ENCODE results near the gene TRPV4. TPM values are rescaled to one million over a fixed set of nuclear protein-coding genes. Genes with fewer than 3 reads are reported as not detected.

TRPV4 gene
- total RNA-seq, 6 experiments from 2014 or later, result 5.3 to 10.3 (median 6.7) TPM

DNA sequence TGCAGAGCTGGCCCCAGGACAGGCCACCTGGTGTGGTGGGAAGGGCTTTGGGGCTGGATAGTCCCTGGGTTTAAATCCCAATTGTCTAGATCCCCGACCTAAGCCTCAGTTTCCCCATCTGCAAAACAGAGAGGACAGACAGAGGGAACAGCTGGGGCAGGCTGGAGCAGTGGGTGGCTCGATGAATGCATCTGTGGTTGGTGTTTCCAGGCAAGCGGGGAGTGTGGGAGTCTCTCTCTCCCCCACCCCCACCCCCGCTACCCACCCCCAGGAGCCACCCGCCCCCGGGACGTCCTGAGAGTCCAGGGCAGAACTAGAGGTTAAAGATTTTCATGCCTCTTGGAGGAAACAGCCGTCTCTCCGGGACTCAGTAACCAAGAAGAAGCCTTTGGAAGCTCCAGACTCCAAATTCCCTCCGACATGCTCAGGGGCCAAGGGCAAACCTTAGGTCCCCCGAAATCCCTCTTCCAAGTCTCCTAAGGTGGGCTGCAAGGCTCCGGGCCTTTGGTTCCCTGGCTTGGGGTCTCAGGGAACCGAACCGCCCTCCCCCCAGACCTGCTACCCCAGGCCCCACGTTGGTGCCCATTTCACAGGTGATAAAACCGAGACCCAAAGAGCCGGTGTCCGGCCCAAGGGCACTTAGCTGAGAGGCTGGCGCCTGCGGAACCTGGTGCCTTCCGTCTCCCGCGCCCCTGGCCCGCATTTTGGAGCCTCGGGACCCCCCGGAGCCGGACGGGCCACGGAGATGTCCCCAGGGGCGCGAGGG lies 474 bp downstream of the TRPV4 start:
- peak overlapping the region; percentile 56 to 63 (median 59) for H3K4me3 ChIP-seq
- H3K36me3 ChIP-seq, result no peaks in the 10 kb centered on the region
- TF ChIP-seq, protein P1, sequence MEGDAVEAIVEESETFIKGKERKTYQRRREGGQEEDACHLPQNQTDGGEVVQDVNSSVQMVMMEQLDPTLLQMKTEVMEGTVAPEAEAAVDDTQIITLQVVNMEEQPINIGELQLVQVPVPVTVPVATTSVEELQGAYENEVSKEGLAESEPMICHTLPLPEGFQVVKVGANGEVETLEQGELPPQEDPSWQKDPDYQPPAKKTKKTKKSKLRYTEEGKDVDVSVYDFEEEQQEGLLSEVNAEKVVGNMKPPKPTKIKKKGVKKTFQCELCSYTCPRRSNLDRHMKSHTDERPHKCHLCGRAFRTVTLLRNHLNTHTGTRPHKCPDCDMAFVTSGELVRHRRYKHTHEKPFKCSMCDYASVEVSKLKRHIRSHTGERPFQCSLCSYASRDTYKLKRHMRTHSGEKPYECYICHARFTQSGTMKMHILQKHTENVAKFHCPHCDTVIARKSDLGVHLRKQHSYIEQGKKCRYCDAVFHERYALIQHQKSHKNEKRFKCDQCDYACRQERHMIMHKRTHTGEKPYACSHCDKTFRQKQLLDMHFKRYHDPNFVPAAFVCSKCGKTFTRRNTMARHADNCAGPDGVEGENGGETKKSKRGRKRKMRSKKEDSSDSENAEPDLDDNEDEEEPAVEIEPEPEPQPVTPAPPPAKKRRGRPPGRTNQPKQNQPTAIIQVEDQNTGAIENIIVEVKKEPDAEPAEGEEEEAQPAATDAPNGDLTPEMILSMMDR (IDR thresholded peaks at IDR 0.05), result no peak
- no peak for TF ChIP-seq POLR2A (IDR thresholded peaks at IDR 0.05)
- 22% methylated on average over 5 of the region's 31 CpGs for WGBS (ENCODE audit: insufficient coverage, low coverage, low lambda C conversion rate, missing lambda C conversion rate)
- ATAC-seq (no peak), DNase-seq (peak in 1 of 3 donors; percentile 28)
- H3K27ac ChIP-seq, result peak overlapping the region; percentile 5 to 75 (median 31)
- H3K27me3 ChIP-seq, result no peaks in the 10 kb centered on the region
- intact Hi-C loops (cut with DNase I), result no loop called here
- H3K4me1 ChIP-seq, result peaks cover 0 to 44% (median 9%) of the 10 kb centered on the region in 4 donors
- no peaks in the 10 kb centered on the region for H3K9me3 ChIP-seq

DNA sequence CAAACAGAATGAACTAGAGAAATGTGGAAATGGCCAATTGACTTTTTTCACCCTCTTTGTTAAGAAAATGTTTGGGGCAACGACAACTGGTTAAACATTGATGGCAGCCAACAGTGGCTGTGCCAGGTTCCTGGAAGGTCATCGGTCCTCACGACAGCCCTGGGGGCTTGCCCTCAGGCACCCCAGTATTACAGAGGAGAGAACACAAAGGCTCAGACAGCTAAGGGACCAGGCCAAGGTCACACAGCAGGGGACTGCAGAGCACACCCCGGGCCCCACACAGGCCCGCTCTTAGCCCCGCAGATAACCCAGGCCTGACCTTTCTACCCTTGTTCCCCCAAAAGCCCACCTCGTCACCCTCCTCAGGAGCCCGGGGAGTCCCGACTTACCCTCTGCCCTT lies 1.3 kb downstream of the TRPV4 start:
- intact Hi-C loops (cut with DNase I), result no loop called here
- DNase-seq, result no peak
- H3K27me3 ChIP-seq, result no peaks in the 10 kb centered on the region
- WGBS (ENCODE audit: insufficient coverage, low coverage, low lambda C conversion rate, missing lambda C conversion rate), result 38% methylated on average over 1 of the region's 9 CpGs
- H3K4me3 ChIP-seq, result peak overlapping the region; percentile 56 to 63 (median 59)
- peak; percentile 17 to 49 (median 36) for ATAC-seq
- H3K36me3 ChIP-seq, result no peaks in the 10 kb centered on the region
- H3K27ac ChIP-seq, result peak overlapping the region; percentile 5 to 75 (median 31)
- TF ChIP-seq, protein P1 (IDR thresholded peaks at IDR 0.05), result no peak
- TF ChIP-seq POLR2A (IDR thresholded peaks at IDR 0.05), result no peak
- H3K9me3 ChIP-seq, result no peaks in the 10 kb centered on the region
- H3K4me1 ChIP-seq, result peaks cover 0 to 44% (median 9%) of the 10 kb centered on the region in 4 donors

DNA sequence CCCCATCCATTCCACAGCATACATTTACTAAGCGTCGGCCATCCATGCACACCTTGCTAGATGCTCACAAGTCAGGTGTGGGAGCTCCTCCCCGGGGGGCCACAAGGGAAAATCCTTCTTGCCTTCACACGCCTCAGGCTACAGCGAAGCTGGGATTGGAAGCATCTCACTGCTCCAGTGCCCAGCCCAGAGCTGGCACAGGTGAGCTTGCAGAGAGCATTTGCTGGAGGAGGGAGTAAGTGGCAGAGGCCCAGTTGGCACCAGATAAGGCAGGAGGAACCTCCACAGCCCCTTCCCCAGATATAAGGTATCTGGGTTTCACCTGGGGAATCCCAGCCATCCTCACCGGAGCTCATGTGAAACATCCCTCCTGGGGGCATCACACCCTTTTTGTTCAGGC lies 1.8 kb downstream of the TRPV4 start:
- 43% methylated on average over 6 of the region's 6 CpGs for WGBS (ENCODE audit: insufficient coverage, low coverage, low lambda C conversion rate, missing lambda C conversion rate)
- intact Hi-C loops (cut with DNase I), result no loop called here
- Histone ChIP-seq H3K4me3 (peak overlapping the region in 2 of 3 donors; percentile 59 to 63), H3K27me3 (no peaks in the 10 kb centered on the region), H3K9me3 (no peaks in the 10 kb centered on the region), H3K4me1 (peaks cover 0 to 44% (median 9%) of the 10 kb centered on the region in 4 donors), H3K27ac (peak overlapping the region; percentile 16 to 75 (median 34)), H3K36me3 (no peaks in the 10 kb centered on the region)
- peak; percentile 8 to 50 (median 26) for ATAC-seq
- peak in 2 of 3 donors; percentile 64 to 68 for DNase-seq
- TF ChIP-seq POLR2A (IDR thresholded peaks at IDR 0.05), result no peak
- TF ChIP-seq, protein P1 (IDR thresholded peaks at IDR 0.05), result no peak

DNA sequence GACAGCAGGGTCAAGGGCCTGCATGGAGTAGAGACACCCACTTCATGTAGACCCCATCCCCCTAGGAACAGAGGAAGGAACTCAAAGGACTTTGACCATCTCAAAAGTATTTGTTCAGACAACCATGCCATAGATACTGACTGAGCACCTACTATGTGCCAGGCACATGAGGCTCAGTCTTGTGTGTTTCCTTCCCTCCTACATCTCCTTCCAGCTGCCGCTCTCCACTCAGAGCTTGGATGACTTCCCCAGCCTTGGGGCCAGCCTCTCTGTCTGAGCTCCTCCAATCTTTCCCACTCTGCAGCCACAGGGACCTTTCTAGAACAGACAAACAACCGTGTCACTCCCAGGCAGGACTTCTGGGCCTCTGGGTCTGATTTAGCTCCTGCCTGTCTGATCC lies 2.5 kb downstream of the TRPV4 start:
- no peak for DNase-seq
- H3K9me3 ChIP-seq, result no peaks in the 10 kb centered on the region
- WGBS (ENCODE audit: insufficient coverage, low coverage, low lambda C conversion rate, missing lambda C conversion rate), result 22% methylated on average over 1 of the region's 2 CpGs
- peak overlapping the region; percentile 16 to 75 (median 34) for H3K27ac ChIP-seq
- intact Hi-C loops (cut with DNase I), result no loop called here
- H3K27me3 ChIP-seq, result no peaks in the 10 kb centered on the region
- peak in 3 of 4 donors; percentile 4 to 27 (median 13) for ATAC-seq
- no peaks in the 10 kb centered on the region for H3K36me3 ChIP-seq
- H3K4me1 ChIP-seq, result peaks cover 0 to 44% (median 9%) of the 10 kb centered on the region in 4 donors
- TF ChIP-seq POLR2A (IDR thresholded peaks at IDR 0.05), result no peak
- TF ChIP-seq, protein P1 (IDR thresholded peaks at IDR 0.05), result no peak
- H3K4me3 ChIP-seq, result peak overlapping the region in 2 of 3 donors; percentile 59 to 63
